ENCODE results near the gene EIF1. TPM values are rescaled to one million over a fixed set of nuclear protein-coding genes. Genes with fewer than 3 reads are reported as not detected.

EIF1 gene
- total RNA-seq, 1 experiment from 2014 or later: 651 TPM

GRCh38 chr17:41702712-41703111 is 14.0 kb downstream of the EIF1 start:
- Histone ChIP-seq H4K20me1 (ENCODE audit: control insufficient read depth, insufficient read depth, insufficient read length) (no peaks in the 10 kb centered on the region), H3K9me3 (ENCODE audit: control insufficient read depth, low read depth, low read length) (no peaks in the 10 kb centered on the region), H2BK120ac (ENCODE audit: low read depth, low read length, poor library complexity, severe bottlenecking) (no peak overlapping the region), H2BK20ac (ENCODE audit: low read depth, low read length, poor library complexity, severe bottlenecking) (no peak overlapping the region), H2AFZ (ENCODE audit: low read length) (no peak overlapping the region), H4K8ac (replicated peaks; ENCODE audit: insufficient read length, low read depth, low read length) (no peak overlapping the region), H3K4ac (ENCODE audit: low read depth, low read length) (no peak overlapping the region), H4K5ac (ENCODE audit: insufficient read length, low read depth, low read length) (no peak overlapping the region), H3K56ac (ENCODE audit: insufficient read length, low read depth, low read length) (no peak overlapping the region), H3K4me1 (ENCODE audit: insufficient read depth, low read length) (peaks cover 3% of the 10 kb centered on the region; the same call in 1 of the 2 replicates), H3K23ac (ENCODE audit: insufficient read length, low read depth, low read length) (no peak overlapping the region), H3K14ac (ENCODE audit: insufficient read depth, low read length) (no peak overlapping the region), H4K91ac (ENCODE audit: insufficient read length, low read depth, low read length) (no peak overlapping the region), H2AK5ac (ENCODE audit: insufficient read length, low read length) (no peak overlapping the region), H3K79me1 (ENCODE audit: insufficient read depth, low read depth, low read length, poor library complexity, severe bottlenecking) (no peaks in the 10 kb centered on the region), H3K18ac (ENCODE audit: insufficient read length, low read depth, low read length) (no peak overlapping the region), H3K27me3 (ENCODE audit: insufficient read depth, low read length) (peaks cover 10% of the 10 kb centered on the region; the same call in 1 of the 2 replicates), H2BK5ac (ENCODE audit: insufficient read length, low read length) (no peak overlapping the region), H2BK12ac (ENCODE audit: insufficient read length, low read depth, low read length) (no peak overlapping the region), H2BK15ac (ENCODE audit: low read depth, low read length) (no peak overlapping the region), H3K23me2 (ENCODE audit: insufficient read length, low read depth, low read length, poor library complexity, severe bottlenecking) (no peaks in the 10 kb centered on the region), H3T11ph (ENCODE audit: low read length) (no peak overlapping the region), H3K9ac (ENCODE audit: extremely low read depth, insufficient read length, low read length) (no peak overlapping the region), H3K27ac (ENCODE audit: insufficient read length, low read depth, low read length) (no peak overlapping the region), H3K79me2 (ENCODE audit: insufficient read depth, low read length) (no peaks in the 10 kb centered on the region), H3K4me2 (ENCODE audit: insufficient read depth, insufficient read length, low read length) (no peak overlapping the region)
- H3K27ac Mint-ChIP-seq: no peak overlapping the region
- TF ChIP-seq CTCF (conservative IDR thresholded peaks at IDR 0.05): no peak
- no peak for DNase-seq
- H3K4me1 Mint-ChIP-seq: peaks cover 17 to 18% of the 10 kb centered on the region in 2 experiments
- H3K36me3 Mint-ChIP-seq (ENCODE audit: insufficient read depth in 1 of 3, low read depth in 3 of 3): peaks cover 0 to 4% (median under 1%) of the 10 kb centered on the region in 3 experiments; a peak in 3 of 7 replicates
- H3K9me3 Mint-ChIP-seq: peaks cover 6 to 8% of the 10 kb centered on the region in 2 experiments; a peak in 4 of 5 replicates
- peaks cover 82% of the 10 kb centered on the region for H3K27me3 Mint-ChIP-seq (ENCODE audit: low read depth)
- WGBS (ENCODE audit: extremely low coverage, insufficient read length, low lambda C conversion rate): no CpG with 5 or more reads among the region's 8 CpGs
- no peak overlapping the region for H3K4me3 Mint-ChIP-seq
